Measurements from ENCODE around the gene AUTS2. TPM values are rescaled to one million over a fixed set of nuclear protein-coding genes. Genes with fewer than 3 reads are reported as not detected.

The AUTS2 gene
- total RNA-seq, 1 experiment from 2014 or later = 256 TPM

GRCh38 chr7:70390251-70390650 is 792.0 kb downstream of the AUTS2 start:
- Histone ChIP-seq H2BK15ac (ENCODE audit: low read depth, low read length) (no peak overlapping the region), H3K9me3 (ENCODE audit: control insufficient read depth, low read depth, low read length) (no peaks in the 10 kb centered on the region), H2AFZ (ENCODE audit: low read length) (no peak overlapping the region), H3K18ac (ENCODE audit: insufficient read length, low read depth, low read length) (no peak overlapping the region), H3K79me2 (ENCODE audit: insufficient read depth, low read length) (no peaks in the 10 kb centered on the region), H3K4ac (ENCODE audit: low read depth, low read length) (no peak overlapping the region), H3K14ac (ENCODE audit: insufficient read depth, low read length) (no peak overlapping the region), H4K5ac (ENCODE audit: insufficient read length, low read depth, low read length) (no peak overlapping the region), H3K27me3 (ENCODE audit: insufficient read depth, low read length) (no peaks in the 10 kb centered on the region), H4K20me1 (ENCODE audit: control insufficient read depth, insufficient read depth, insufficient read length) (no peaks in the 10 kb centered on the region), H3K4me2 (ENCODE audit: insufficient read depth, insufficient read length, low read length) (no peak overlapping the region), H2BK20ac (ENCODE audit: low read depth, low read length, poor library complexity, severe bottlenecking) (no peak overlapping the region), H2BK12ac (ENCODE audit: insufficient read length, low read depth, low read length) (no peak overlapping the region), H3K27ac (ENCODE audit: insufficient read length, low read depth, low read length) (no peak overlapping the region), H3K56ac (ENCODE audit: insufficient read length, low read depth, low read length) (no peak overlapping the region), H2AK5ac (ENCODE audit: insufficient read length, low read length) (no peak overlapping the region), H4K8ac (replicated peaks; ENCODE audit: insufficient read length, low read depth, low read length) (no peak overlapping the region), H3K79me1 (ENCODE audit: insufficient read depth, low read depth, low read length, poor library complexity, severe bottlenecking) (no peaks in the 10 kb centered on the region), H3K4me1 (ENCODE audit: insufficient read depth, low read length) (no peaks in the 10 kb centered on the region; the same call in 1 of the 2 replicates), H2BK5ac (ENCODE audit: insufficient read length, low read length) (no peak overlapping the region), H3K23me2 (ENCODE audit: insufficient read length, low read depth, low read length, poor library complexity, severe bottlenecking) (no peaks in the 10 kb centered on the region), H3K23ac (ENCODE audit: insufficient read length, low read depth, low read length) (no peak overlapping the region), H4K91ac (ENCODE audit: insufficient read length, low read depth, low read length) (no peak overlapping the region), H3T11ph (ENCODE audit: low read length) (no peak overlapping the region), H2BK120ac (ENCODE audit: low read depth, low read length, poor library complexity, severe bottlenecking) (no peak overlapping the region), H3K9ac (ENCODE audit: extremely low read depth, insufficient read length, low read length) (no peak overlapping the region)
- Mint-ChIP-seq H3K27ac (no peak overlapping the region), H3K4me1 (peaks cover 11 to 15% of the 10 kb centered on the region in 2 experiments), H3K27me3 (ENCODE audit: low read depth) (no peaks in the 10 kb centered on the region), H3K4me3 (no peak overlapping the region), H3K36me3 (ENCODE audit: insufficient read depth in 1 of 3, low read depth in 3 of 3) (no peaks in the 10 kb centered on the region), H3K9me3 (no peaks in the 10 kb centered on the region)
- no CpG with 5 or more reads among the region's 1 CpG for WGBS (ENCODE audit: extremely low coverage, insufficient read length, low lambda C conversion rate)
- no peak for DNase-seq
- TF ChIP-seq CTCF (conservative IDR thresholded peaks at IDR 0.05) = no peak

Measured in H9 (cell line).